Measurements from ENCODE around the gene GAPDHS. TPM values are rescaled to one million over a fixed set of nuclear protein-coding genes. Genes with fewer than 3 reads are reported as not detected.

The GAPDHS gene
- total RNA-seq, 1 experiment from 2014 or later = not detected

GRCh38 chr19:35566738-35567137 is 33.5 kb downstream of the GAPDHS start:
- Histone ChIP-seq H3K4me2 (ENCODE audit: insufficient read depth, insufficient read length, low read length) (no peak overlapping the region), H4K91ac (ENCODE audit: insufficient read length, low read depth, low read length) (no peak overlapping the region), H2AFZ (ENCODE audit: low read length) (no peak overlapping the region), H4K8ac (replicated peaks; ENCODE audit: insufficient read length, low read depth, low read length) (no peak overlapping the region), H3K18ac (ENCODE audit: insufficient read length, low read depth, low read length) (no peak overlapping the region), H3K14ac (ENCODE audit: insufficient read depth, low read length) (no peak overlapping the region), H3K79me1 (ENCODE audit: insufficient read depth, low read depth, low read length, poor library complexity, severe bottlenecking) (no peaks in the 10 kb centered on the region), H3K27ac (ENCODE audit: insufficient read length, low read depth, low read length) (no peak overlapping the region), H3K9me3 (ENCODE audit: control insufficient read depth, low read depth, low read length) (no peaks in the 10 kb centered on the region), H2BK15ac (ENCODE audit: low read depth, low read length) (no peak overlapping the region), H2BK20ac (ENCODE audit: low read depth, low read length, poor library complexity, severe bottlenecking) (no peak overlapping the region), H2AK5ac (ENCODE audit: insufficient read length, low read length) (no peak overlapping the region), H3K27me3 (ENCODE audit: insufficient read depth, low read length) (no peaks in the 10 kb centered on the region), H3K23me2 (ENCODE audit: insufficient read length, low read depth, low read length, poor library complexity, severe bottlenecking) (no peaks in the 10 kb centered on the region), H3K4ac (ENCODE audit: low read depth, low read length) (no peak overlapping the region), H2BK5ac (ENCODE audit: insufficient read length, low read length) (no peak overlapping the region), H2BK12ac (ENCODE audit: insufficient read length, low read depth, low read length) (no peak overlapping the region), H3K56ac (ENCODE audit: insufficient read length, low read depth, low read length) (no peak overlapping the region), H3T11ph (ENCODE audit: low read length) (no peak overlapping the region), H2BK120ac (ENCODE audit: low read depth, low read length, poor library complexity, severe bottlenecking) (no peak overlapping the region), H4K5ac (ENCODE audit: insufficient read length, low read depth, low read length) (no peak overlapping the region), H3K79me2 (ENCODE audit: insufficient read depth, low read length) (no peaks in the 10 kb centered on the region), H3K4me1 (ENCODE audit: insufficient read depth, low read length) (no peaks in the 10 kb centered on the region), H3K23ac (ENCODE audit: insufficient read length, low read depth, low read length) (no peak overlapping the region), H4K20me1 (ENCODE audit: control insufficient read depth, insufficient read depth, insufficient read length) (peaks cover 2% of the 10 kb centered on the region), H3K9ac (ENCODE audit: extremely low read depth, insufficient read length, low read length) (no peak overlapping the region)
- Mint-ChIP-seq H3K36me3 (ENCODE audit: insufficient read depth in 1 of 3, low read depth in 3 of 3) (no peaks in the 10 kb centered on the region), H3K27ac (no peak overlapping the region), H3K9me3 (peaks cover 0 to 2% of the 10 kb centered on the region in 2 experiments; a peak in 1 of 5 replicates), H3K27me3 (ENCODE audit: low read depth) (peaks cover 26% of the 10 kb centered on the region), H3K4me1 (peaks cover 6 to 10% of the 10 kb centered on the region in 2 experiments), H3K4me3 (no peak overlapping the region)
- no peak for DNase-seq
- TF ChIP-seq, protein P1, sequence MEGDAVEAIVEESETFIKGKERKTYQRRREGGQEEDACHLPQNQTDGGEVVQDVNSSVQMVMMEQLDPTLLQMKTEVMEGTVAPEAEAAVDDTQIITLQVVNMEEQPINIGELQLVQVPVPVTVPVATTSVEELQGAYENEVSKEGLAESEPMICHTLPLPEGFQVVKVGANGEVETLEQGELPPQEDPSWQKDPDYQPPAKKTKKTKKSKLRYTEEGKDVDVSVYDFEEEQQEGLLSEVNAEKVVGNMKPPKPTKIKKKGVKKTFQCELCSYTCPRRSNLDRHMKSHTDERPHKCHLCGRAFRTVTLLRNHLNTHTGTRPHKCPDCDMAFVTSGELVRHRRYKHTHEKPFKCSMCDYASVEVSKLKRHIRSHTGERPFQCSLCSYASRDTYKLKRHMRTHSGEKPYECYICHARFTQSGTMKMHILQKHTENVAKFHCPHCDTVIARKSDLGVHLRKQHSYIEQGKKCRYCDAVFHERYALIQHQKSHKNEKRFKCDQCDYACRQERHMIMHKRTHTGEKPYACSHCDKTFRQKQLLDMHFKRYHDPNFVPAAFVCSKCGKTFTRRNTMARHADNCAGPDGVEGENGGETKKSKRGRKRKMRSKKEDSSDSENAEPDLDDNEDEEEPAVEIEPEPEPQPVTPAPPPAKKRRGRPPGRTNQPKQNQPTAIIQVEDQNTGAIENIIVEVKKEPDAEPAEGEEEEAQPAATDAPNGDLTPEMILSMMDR (conservative IDR thresholded peaks at IDR 0.05) = no peak
- no CpG with 5 or more reads among the region's 7 CpGs for WGBS (ENCODE audit: extremely low coverage, insufficient read length, low lambda C conversion rate)

Data from H9 (cell line).